Chondrocyte (in vitro differentiated cells): ENCODE measurements around the gene MTNR1A. TPM values are rescaled to one million over a fixed set of nuclear protein-coding genes. Genes with fewer than 3 reads are reported as not detected.

ENCODE experiments used
- DNase-seq: peaks from one replicate; pipeline ENCODE4 v3.0.0; 2021; ENCODE audit warnings: mixed read lengths, low spot score
- H3K27ac Mint-ChIP-seq: one replicate; pipeline ENCODE4 v1.8.0; 2021; ENCODE audit warnings: mild to moderate bottlenecking, moderate library complexity, mixed read lengths; ENCODE audit not compliant: unreplicated experiment
- H3K27me3 Mint-ChIP-seq: 2 replicates; pipeline ENCODE4 v1.8.0; 2021; ENCODE audit warnings: low read depth, mixed read lengths
- H3K36me3 Mint-ChIP-seq: 2 replicates; pipeline ENCODE4 v1.8.0; 2021; ENCODE audit warnings: low read depth, mixed read lengths
- H3K4me1 Mint-ChIP-seq: 2 replicates; pipeline ENCODE4 v1.8.0; 2021; ENCODE audit warnings: low read depth, mild to moderate bottlenecking, mixed read lengths
- H3K4me3 Mint-ChIP-seq: one replicate; pipeline ENCODE4 v1.8.0; 2021; ENCODE audit warnings: mild to moderate bottlenecking, moderate library complexity, mixed read lengths; ENCODE audit not compliant: unreplicated experiment
- H3K9me3 Mint-ChIP-seq: 2 replicates; pipeline ENCODE4 v1.8.0; 2021; ENCODE audit warnings: low read depth, mixed read lengths
- CTCF ChIP-seq: fragments of 200-600 bp; sonication (generic); IDR thresholded peaks from 2 replicates; pipeline ENCODE4 v1.5.0; 2021; ENCODE audit warnings: antibody characterized with exemption, mild to moderate bottlenecking, moderate library complexity
- total RNA-seq: library from RNA; stranded (reverse); gene quantifications from 3 replicates; pipeline ENCODE4 v1.2.1, GENCODE V29; 2021

The MTNR1A gene
- total RNA-seq, 1 donor from 2014 or later = not detected

- H3K27ac Mint-ChIP-seq = no peak overlapping the region
- TF ChIP-seq CTCF = peak; percentile 61
- no peak for DNase-seq
- peaks cover 38% of the 10 kb centered on the region for H3K27me3 Mint-ChIP-seq
- H3K4me1 Mint-ChIP-seq = peaks cover 31% of the 10 kb centered on the region
- H3K4me3 Mint-ChIP-seq = peak overlapping the region; percentile 67
- H3K36me3 Mint-ChIP-seq = no peaks in the 10 kb centered on the region
- H3K9me3 Mint-ChIP-seq = peaks cover 2% of the 10 kb centered on the region
These were observed 841 bp downstream of the MTNR1A start for GRCh38 chr4:186554539-186554913.

GRCh38 chr4:186553717-186554116, 1.6 kb downstream of the MTNR1A start:
- H3K4me3 Mint-ChIP-seq = no peak overlapping the region
- H3K4me1 Mint-ChIP-seq = peaks cover 31% of the 10 kb centered on the region
- TF ChIP-seq CTCF = no peak
- peaks cover 41% of the 10 kb centered on the region for H3K27me3 Mint-ChIP-seq
- DNase-seq = no peak
- no peak overlapping the region for H3K27ac Mint-ChIP-seq
- H3K9me3 Mint-ChIP-seq = no peaks in the 10 kb centered on the region
- H3K36me3 Mint-ChIP-seq = no peaks in the 10 kb centered on the region

DNA sequence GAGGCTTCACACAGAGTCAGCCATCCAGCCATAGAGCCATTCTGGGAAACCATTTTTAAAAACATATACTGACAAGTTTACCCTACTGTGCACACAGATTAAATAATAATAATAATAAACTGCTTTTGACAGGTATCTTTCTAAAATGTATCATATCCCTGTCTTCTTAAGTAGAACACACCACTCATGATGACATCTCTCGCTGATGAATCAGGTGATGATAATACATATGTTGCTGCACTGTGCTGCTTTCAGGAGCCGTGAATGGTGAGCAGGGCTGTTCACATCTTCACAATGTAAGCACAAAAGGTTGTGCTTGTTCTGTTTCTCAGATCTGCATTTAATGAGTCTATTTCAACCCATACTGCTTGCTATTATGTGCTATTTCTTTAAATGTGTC, 3.5 kb downstream of the MTNR1A start:
- Mint-ChIP-seq H3K27ac (no peak overlapping the region), H3K4me1 (peaks cover 16% of the 10 kb centered on the region), H3K9me3 (no peaks in the 10 kb centered on the region), H3K4me3 (no peak overlapping the region), H3K36me3 (no peaks in the 10 kb centered on the region), H3K27me3 (peaks cover 45% of the 10 kb centered on the region)
- no peak for TF ChIP-seq CTCF
- DNase-seq = no peak

DNA sequence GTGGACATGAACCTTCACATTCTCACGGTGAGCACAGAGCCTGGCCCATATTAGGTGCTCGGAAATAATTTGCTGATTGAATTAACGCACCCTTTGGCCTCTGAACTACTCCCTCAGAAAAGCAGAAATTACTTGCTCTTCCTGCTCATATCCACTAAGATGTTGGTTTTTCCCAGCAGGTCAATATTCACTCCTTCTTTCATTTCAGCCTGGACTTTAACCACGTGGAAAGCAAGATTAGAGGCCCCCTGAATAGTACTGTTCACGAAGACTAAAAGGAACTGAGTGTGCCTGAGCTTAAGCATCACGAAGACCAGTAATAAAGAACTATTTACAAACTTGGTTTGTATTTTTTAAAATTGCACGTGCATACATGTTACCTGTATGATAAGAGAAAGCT, 9.9 kb downstream of the MTNR1A start:
- Mint-ChIP-seq H3K27me3 (peaks cover 27% of the 10 kb centered on the region), H3K36me3 (peaks cover 2% of the 10 kb centered on the region), H3K4me3 (no peak overlapping the region), H3K27ac (no peak overlapping the region), H3K4me1 (no peaks in the 10 kb centered on the region), H3K9me3 (peaks cover 14% of the 10 kb centered on the region)
- DNase-seq = no peak
- no peak for TF ChIP-seq CTCF

GRCh38 chr4:186543206-186543605, 12.2 kb downstream of the MTNR1A start:
- H3K27ac Mint-ChIP-seq = no peak overlapping the region
- TF ChIP-seq CTCF = no peak
- peaks cover 17% of the 10 kb centered on the region for H3K27me3 Mint-ChIP-seq
- peaks cover 20% of the 10 kb centered on the region for H3K9me3 Mint-ChIP-seq
- no peak for DNase-seq
- peaks cover 2% of the 10 kb centered on the region for H3K36me3 Mint-ChIP-seq
- no peaks in the 10 kb centered on the region for H3K4me1 Mint-ChIP-seq
- H3K4me3 Mint-ChIP-seq = no peak overlapping the region
